Kasumi-1 (cell line): ENCODE data around the gene HECTD4.
"Not testable (repeated sequence)": the region's sequence is repeated elsewhere in the genome, so short reads cannot be mapped to it uniquely, and the experiment has no call there.

Source experiments
- DNase-seq, 2 experiments: peaks; one replicate each; lab custom pipeline; 2025; lab: John Stamatoyannopoulos, UW

Gene HECTD4

DNA sequence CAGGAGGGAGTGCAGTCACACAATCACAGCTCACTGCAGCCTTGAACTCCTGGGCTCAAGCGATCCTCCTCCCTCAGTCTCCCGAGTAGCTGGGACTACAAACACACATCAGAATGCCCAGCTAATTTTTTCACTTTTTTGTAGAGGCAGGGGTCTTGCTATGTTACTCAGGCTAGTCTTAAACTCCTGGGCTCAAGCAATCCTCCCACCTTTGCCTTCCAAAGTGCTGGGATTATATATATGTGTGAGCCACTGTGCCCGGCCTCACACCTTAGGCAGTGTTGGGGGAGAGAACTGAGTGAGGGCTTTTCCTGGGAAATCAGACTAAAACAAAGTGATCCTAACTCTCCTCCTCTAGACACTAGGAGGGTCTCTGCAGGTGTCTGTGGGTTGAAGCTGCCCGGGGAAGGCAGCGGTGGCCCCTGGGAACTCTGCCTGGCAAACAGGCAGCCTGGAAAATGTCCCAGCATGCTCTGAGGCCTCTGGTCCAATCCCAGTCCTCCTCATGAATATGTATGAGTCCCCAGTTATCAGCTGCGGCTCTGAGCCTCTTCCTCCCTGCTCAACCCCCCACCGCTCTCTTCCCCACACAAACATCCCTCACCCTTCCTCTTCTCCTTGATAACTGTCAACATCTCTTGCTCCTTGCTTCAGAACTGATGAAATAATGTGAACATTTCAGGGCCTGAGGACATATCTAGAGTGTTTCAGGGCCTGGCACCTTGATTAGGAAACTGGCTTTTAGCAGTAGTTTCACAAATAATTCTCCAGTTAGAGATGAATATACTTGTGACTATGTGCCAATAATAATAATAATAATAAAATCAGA, 265.8 kb downstream of the HECTD4 start:
- peak; percentile 85 to 90 for DNase-seq

- no peak for DNase-seq
Observed at GRCh38 chr12:112115259-112116045, 266.8 kb downstream of the HECTD4 start.

DNA sequence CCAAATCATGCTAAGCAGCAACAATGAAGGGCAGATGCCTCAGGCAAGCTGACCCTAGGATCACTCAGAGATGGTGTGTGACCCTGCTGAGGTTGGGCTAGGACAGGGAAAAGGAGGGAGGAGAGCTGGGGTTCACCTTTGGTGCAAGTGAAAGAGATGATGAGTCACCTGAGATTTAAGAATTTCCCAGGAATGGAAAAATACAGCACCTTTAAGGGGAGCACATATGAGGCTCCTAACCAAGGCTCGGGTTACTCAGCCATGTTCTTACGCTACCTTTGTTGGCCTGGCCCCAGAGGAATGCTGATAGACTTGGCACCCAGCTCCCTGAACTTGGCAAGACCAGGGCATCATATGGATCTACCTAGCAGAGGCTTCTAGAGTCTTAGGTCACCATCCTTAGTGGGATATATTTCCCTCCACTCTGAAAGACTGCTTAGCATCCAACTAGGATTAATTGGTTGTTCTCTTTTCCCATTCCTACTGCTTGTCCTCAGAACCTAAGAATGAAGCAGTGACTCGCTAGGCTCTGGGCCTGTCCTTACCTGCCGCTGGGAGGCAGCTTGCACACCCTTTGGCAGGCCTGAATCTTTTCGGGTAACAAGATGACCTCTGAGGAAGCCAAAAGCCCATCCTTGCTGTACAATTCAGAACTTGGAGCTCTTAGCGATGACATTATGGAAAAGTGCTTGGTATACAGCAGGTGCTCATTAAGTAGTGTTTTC, 269.7 kb downstream of the HECTD4 start:
- no peak for DNase-seq

DNA sequence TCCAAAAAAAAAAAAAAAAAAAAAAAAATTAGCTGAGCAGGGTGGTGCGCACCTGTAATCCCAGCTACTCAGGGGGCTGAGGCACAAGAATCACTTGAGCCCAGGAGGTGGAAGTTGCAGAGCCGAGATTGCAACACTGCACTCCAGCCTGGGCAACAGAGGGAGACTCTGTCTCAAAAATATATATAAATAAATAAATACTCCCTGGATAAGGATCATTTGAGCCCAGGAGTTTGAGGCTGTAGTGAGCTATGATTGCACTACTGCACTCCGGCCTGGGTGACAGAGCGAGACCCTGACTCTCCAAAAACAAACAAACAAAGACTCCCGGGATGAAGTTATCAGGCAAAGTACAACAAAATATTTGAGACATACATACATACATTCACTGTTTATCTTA, 270.3 kb downstream of the HECTD4 start:
- no peak for DNase-seq

- DNase-seq = not testable (repeated sequence)
Observed at GRCh38 chr12:112110787-112111662, 271.2 kb downstream of the HECTD4 start.
